Epithelial cell of esophagus (primary cell): ENCODE data around the gene CHCHD3.

Experiments
- DNase-seq: peaks from one replicate; pipeline ENCODE4 v3.0.0; 2010; ENCODE audit warnings: low read depth
- H3K4me3 ChIP-seq: 2 replicates; pipeline ENCODE4 v1.5.1; 2011; ENCODE audit warnings: mild to moderate bottlenecking, low read length, control low read depth
- TF ChIP-seq, protein P1 (sequence below): IDR thresholded peaks from 2 replicates; pipeline ENCODE4 v1.5.1; 2011; ENCODE audit warnings: low read depth, mild to moderate bottlenecking, low read length, control low read depth, inconsistent platforms; ENCODE audit not compliant: insufficient read depth; ENCODE audit errors: missing control alignments

CHCHD3 gene

DNA sequence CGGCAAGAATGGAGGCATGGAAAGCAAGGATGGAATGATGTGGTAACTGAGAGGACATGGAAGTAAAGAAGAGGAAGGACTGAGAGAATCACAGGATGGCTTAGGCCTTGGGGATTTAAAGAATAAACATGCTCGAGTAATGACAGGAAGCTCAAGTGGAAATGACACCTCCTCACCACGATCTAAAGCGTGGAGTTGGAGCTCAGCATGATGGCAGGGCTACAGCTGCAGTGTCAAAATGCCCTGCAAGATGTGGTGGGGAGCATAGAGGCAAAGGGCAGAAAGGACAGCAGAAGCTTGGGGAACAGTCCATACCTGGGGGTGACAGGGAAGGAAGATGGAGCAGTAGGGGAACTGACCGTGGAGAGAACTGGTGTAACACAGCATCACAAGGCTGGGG is 276.1 kb downstream of the CHCHD3 start:
- TF ChIP-seq, protein P1, sequence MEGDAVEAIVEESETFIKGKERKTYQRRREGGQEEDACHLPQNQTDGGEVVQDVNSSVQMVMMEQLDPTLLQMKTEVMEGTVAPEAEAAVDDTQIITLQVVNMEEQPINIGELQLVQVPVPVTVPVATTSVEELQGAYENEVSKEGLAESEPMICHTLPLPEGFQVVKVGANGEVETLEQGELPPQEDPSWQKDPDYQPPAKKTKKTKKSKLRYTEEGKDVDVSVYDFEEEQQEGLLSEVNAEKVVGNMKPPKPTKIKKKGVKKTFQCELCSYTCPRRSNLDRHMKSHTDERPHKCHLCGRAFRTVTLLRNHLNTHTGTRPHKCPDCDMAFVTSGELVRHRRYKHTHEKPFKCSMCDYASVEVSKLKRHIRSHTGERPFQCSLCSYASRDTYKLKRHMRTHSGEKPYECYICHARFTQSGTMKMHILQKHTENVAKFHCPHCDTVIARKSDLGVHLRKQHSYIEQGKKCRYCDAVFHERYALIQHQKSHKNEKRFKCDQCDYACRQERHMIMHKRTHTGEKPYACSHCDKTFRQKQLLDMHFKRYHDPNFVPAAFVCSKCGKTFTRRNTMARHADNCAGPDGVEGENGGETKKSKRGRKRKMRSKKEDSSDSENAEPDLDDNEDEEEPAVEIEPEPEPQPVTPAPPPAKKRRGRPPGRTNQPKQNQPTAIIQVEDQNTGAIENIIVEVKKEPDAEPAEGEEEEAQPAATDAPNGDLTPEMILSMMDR, result no peak
- no peak for DNase-seq
- H3K4me3 ChIP-seq, result no peak overlapping the region

DNA sequence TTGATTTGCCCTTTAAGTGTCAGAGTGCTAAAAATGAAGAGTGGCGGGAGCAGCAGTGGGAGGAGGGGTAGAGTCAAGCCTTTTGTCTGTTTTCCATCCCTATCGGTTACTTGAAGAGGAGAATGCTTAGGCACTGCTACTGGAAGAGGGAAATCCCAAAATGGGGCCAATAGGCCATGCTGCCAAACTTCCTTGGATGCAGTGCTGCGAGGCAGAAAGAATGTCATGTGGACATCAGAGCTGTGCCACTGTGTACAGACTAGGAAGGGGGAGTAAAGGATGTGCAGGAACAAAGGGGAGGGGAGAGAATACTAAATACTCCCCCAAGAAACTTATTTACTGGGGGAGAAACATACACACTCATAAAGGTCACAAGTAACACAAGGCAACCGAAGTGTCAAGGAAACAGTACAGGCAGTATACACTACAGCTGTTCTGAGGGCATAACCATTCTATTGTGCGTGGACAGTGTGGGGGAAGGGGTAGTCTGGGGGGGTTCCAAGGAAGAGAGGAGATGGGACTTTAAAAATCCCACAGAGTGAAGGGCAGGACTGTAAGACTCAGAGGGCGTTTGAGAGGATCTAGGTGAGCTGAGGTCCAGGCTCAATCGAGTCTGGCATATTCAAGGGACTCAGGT is 276.9 kb downstream of the CHCHD3 start:
- TF ChIP-seq, protein P1, result no peak
- no peak overlapping the region for H3K4me3 ChIP-seq

DNA sequence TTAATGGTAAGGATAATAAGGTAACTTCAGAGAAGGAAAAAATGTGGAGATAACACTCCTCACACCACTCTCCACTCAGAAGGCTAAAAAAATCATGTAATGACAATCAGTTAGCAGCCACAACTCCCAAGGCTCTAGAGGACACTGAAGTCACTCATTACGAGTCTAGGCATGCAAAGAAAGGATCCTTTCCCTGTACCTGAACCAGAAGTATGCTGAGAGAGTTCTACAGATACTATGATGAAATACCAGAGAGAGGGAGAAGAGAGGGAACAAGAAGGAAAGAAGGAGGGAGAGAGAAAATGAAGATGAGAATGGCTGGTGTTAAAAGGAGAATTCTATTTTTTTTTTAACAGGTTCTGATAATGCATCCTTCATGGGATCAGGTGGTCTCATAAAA is 281.4 kb downstream of the CHCHD3 start:
- no peak overlapping the region for H3K4me3 ChIP-seq
- TF ChIP-seq, protein P1, result no peak
- DNase-seq, result peak; percentile 71

More for the DNA sequence above, 276.9 kb downstream of the CHCHD3 start:
- no peak for DNase-seq

DNA sequence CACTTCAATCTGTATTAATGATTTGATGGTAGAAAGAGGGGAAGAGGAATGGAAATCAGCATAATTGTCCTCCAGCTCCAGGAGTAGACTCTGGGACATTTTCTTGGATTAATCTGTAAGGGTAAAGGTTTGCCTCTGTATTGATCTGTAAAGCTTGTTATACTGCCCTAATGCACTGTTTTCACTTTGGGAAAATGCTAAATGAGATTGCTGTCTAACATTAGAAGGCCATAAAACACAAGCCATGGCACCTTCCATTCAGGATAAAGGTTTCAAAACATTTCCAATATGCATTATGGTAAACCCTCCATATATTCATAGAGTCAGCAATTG is 282.8 kb downstream of the CHCHD3 start:
- DNase-seq, result no peak
- H3K4me3 ChIP-seq, result no peak overlapping the region
- TF ChIP-seq, protein P1, result no peak

DNA sequence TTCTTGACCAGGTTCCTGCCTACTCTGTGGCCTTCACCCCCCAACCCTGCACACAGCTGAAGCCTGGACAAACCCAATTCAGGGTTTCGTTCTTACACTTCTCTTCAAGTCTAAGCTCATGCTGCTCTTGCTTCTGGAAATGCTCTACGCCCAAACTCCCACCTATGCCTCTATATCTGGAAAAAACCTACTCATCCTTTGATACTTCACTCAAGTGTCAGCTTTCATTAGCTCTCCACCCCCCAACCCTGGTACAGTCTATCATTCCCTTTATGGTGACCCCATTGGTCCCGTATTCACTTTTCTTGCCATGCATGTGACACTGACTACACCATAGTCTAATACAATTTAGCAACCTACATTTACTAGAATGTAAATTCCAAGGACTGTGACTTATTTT is 284.7 kb downstream of the CHCHD3 start:
- no peak overlapping the region for H3K4me3 ChIP-seq
- TF ChIP-seq, protein P1, result no peak
- DNase-seq, result no peak

DNA sequence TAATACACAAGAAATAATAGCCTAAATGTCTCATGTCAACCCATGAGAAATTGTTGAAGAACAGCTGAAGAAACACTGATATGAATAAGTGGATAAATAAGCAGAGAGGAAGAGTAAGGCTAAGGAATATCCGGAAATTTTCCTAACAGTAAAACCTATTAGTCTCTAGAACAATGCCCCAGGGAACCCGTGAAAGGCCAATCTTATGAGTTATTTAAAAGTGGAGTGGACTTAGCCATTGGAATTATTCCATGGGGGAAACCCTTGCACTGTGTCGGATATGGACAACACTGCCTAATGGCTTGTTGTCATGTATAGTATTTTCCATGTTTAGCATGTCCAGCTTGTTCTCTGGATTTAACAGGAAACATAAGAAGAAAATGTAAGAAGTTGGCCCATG is 288.4 kb downstream of the CHCHD3 start:
- TF ChIP-seq, protein P1, result no peak
- DNase-seq, result no peak
- no peak overlapping the region for H3K4me3 ChIP-seq

DNA sequence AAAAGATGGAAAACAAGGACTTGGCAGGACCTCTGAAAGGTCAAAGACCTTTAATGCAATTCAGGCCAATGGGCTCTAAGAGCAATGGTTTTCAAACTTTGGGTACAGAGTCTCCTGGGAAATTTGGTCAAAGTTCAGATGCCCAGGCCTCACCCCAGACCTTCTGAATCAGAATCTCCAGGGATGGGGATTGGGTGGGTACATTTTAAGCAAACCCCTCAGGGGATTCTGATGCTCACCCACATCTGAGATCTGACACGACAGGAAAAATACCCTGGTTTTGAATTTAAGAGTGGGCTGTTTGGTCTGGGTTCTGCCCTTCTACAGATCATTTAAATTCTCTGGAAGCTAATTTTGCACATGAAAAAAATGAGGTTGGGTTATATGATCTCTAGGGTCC is 290.9 kb downstream of the CHCHD3 start:
- H3K4me3 ChIP-seq, result no peak overlapping the region
- TF ChIP-seq, protein P1, result no peak
- no peak for DNase-seq
